HG03045 (cell line): ENCODE measurements around the gene STIMATE.

Experiments
- ATAC-seq: cut with Tn5 transposase; IDR thresholded peaks from one replicate; pipeline ENCODE4 v1.9.1; 2021; ENCODE audit warnings: mild to moderate bottlenecking, moderate library complexity; ENCODE audit not compliant: unreplicated experiment

STIMATE gene

DNA sequence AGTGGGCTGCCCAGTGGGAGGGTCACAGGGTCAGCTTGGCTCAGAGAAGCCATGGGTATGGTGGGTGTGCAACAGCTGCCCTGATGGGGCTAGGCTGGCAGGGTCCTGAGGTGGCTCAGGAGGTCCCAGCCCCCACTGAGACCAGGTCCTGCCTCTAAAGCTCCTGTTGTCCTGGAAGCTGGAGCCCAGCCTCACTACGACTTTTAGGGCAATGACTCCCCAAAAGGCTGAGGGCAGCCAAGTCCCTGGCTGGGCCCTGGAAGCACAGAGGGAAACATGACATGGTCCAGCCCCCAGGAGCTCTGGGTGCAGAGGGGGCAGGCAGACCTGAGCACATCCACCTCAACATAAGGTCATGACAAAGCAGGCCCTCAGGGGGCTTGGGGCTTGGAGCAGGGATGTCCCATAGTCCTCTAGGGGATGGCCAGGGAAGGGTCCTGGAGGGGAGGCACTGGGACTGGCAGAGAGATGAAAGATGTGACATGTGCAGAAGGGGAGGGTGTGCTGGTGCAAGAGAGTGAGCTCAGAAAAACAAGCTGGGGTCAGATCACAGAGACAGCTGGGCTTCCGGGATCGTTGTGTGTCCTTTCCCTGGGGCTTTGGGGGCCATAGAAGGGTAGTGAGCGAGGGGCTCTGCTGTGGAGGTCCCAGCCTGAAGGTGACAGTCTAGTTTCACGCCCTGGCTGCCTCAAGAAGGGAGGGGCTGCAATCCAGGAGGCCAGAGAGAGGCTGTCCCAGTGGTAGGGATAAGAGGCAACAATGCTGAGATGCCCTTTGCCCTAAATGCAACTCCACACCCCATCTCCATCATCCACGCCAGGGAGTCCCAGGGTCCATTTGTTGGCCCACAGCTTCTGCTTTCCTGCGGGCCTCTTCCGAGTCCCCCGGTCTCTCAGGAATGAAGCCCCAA, 103.4 kb downstream of the STIMATE start:
- no peak for ATAC-seq

- no peak for ATAC-seq
These were observed 104.2 kb downstream of the STIMATE start for GRCh38 chr3:52792961-52793695.

DNA sequence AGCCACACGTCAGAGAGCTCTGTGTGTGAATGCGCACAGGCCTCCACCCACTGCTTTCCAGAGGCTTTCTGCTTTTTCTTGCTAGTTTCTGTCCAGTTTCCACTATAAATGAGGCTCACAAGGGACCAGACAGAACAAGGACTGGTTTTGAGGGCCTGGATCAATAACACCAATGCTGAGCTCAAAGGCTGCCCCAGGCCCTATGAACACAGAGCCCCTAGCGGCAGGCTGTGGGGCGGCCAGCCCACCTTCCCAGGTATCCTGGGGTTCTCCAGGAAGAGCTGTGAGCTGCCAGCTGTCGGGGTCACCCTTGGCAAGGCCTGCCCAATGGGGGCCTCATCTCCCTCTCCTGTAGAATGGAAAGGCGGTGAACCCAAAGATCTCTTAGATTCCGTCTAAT, 104.9 kb downstream of the STIMATE start:
- no peak for ATAC-seq

- no peak for ATAC-seq
These were observed 105.4 kb downstream of the STIMATE start for GRCh38 chr3:52791928-52792327.

DNA sequence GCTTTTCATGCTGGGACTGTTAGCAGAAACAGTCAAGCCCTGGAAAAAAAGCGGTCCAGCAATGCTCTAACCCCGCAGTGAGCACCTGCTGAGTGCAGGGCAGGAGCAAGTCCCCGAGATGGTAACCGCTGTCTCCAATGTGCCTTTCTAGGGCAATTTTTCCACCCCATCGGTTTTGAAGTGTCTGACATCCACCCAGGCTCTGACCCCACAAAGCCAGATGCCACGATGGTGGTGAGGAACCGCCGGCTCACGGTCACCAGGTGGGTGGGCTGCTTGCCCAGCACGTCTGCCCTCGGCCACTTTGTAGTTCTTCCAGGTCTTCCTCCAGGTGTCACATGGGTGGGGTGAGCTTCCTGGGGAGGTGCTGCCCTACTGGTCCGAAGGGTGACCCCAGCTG, 106.0 kb downstream of the STIMATE start:
- ATAC-seq, result no peak

- no peak for ATAC-seq
These were observed 106.6 kb downstream of the STIMATE start for GRCh38 chr3:52790741-52791140.

GRCh38 chr3:52790337-52790736, 107.0 kb downstream of the STIMATE start:
- ATAC-seq, result no peak

- ATAC-seq, result no peak
These were observed 107.7 kb downstream of the STIMATE start for GRCh38 chr3:52789746-52790040.

GRCh38 chr3:52788890-52789745, 108.2 kb downstream of the STIMATE start:
- ATAC-seq, result no peak

DNA sequence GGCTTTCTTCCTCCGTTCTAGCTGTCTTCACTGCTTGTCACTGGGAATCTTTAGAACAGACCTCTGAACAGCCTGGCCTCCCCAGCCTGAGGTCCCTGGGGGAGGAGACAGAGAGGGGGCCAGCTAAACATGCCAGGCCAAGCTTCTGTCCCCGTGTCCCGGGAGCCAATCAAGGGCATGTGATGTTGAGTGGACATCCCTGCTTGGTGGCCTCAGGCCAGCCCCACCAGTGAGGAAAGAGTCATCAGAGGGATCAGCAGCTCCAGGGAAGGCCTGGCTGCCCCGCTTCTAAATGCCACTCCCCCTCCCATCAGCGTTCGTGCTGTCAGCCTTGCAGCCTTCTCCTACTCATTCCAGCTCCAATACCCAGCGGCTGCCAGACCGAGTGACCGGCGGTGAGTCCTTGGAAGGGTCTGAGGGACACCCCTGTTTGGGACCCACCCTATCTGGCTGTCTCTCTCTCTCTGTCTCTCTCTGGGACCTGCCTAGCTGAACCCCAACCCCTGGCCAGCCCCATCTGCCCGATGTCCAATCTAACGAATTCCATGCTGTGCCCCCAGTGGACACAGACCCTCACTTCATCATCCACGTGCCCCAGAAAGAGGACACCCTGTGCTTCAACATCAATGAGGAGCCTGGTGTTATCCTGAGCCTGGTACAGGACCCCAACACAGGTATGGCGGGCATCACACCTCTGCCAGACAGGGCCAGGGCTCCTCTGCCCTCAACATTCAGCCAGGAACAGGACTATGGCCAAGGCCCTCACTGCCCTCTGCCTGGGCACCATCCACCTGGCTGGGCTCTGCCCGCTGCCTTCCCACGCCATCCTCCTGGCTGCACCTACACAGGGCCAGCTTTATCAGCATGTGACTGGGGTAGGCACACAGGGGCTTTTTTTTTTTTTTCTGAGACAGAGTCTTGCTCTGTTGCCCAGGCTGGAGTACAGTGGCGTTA, 109.4 kb downstream of the STIMATE start:
- no peak for ATAC-seq

DNA sequence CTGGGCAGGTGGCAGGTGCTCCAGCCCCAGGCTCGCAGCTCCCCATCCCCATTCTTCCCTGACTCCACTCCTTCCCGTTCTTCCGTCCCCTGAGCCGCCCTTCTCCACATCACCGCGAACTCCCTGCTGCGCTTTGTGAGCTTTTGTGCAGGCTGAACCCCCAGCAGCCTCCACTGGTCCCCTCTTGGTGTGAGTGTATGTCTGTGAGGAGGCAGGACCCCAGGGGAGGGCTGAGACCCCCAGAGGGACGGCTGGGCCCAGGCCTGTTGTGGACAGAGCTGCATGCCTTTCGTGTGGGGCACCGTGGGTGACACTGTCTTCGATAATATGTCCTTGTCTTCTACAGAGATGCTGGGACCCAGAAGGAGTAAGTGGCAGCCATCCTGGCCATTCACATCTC, 110.1 kb downstream of the STIMATE start:
- no peak for ATAC-seq
